Tibial artery (tissue), 4 donors: Measurements from ENCODE around the gene IL1RN.
A peak's percentile ranks its signal among the peaks of the same experiment; 100 is the strongest.

ENCODE experiments used
- DNase-seq, 2 donors: peaks; one replicate each; pipeline ENCODE4 v3.0.0-alpha.2; 2019
- H3K27ac ChIP-seq, 2 donors: fragments of 200-600 bp; sonication (generic) in 1 of 2; 1 replicate in 1 of 2; 2 replicates in 1 of 2; pipeline ENCODE4 v1.5.1; 2018 to 2019; ENCODE audit warnings: mild to moderate bottlenecking in 1 of 2
- H3K27me3 ChIP-seq, 2 donors: fragments of 200-600 bp; sonication (generic) in 1 of 2; one replicate each; pipeline versions ENCODE4 v1.5.1 to v1.6.0; 2016 to 2019
- H3K36me3 ChIP-seq, 3 donors: fragments of 200-600 bp; sonication (generic) in 2 of 3; one replicate each; pipeline ENCODE4 v1.5.1; 2016 to 2019; ENCODE audit warnings: mild to moderate bottlenecking in 2 of 3
- H3K4me1 ChIP-seq, 4 donors: fragments of 200-600 bp; sonication (generic) in 2 of 4; 1 replicate in 3 of 4; 2 replicates in 1 of 4; pipeline ENCODE4 v1.5.1; 2016 to 2019
- H3K4me3 ChIP-seq, 2 donors: fragments of 200-600 bp; sonication (generic) in 1 of 2; 1 replicate in 1 of 2; 2 replicates in 1 of 2; pipeline ENCODE4 v1.5.1; 2018 to 2019; ENCODE audit warnings: mild to moderate bottlenecking in 2 of 2
- H3K9me3 ChIP-seq, 3 donors: fragments of 200-600 bp; sonication (generic) in 1 of 3; one replicate each; pipeline ENCODE4 v1.5.1; 2016 to 2019
- intact Hi-C: fragments of 100-400 bp; cut with DNase I; formaldehyde crosslinking; loops from one replicate; pipeline ENCODE4 v1.15.0; 2023; ENCODE audit warnings: low total_unique reads
- TF ChIP-seq, protein P1 (sequence below), 2 experiments: fragments of 200-600 bp in 1 of 2; fragments of 450-650 bp in 1 of 2; IDR thresholded peaks; one replicate each; pipeline ENCODE4 v1.5.1; 2017 to 2019; ENCODE audit warnings: antibody characterized with exemption in 2 of 2, mild to moderate bottlenecking in 1 of 2, moderate library complexity in 1 of 2

The IL1RN gene

DNA sequence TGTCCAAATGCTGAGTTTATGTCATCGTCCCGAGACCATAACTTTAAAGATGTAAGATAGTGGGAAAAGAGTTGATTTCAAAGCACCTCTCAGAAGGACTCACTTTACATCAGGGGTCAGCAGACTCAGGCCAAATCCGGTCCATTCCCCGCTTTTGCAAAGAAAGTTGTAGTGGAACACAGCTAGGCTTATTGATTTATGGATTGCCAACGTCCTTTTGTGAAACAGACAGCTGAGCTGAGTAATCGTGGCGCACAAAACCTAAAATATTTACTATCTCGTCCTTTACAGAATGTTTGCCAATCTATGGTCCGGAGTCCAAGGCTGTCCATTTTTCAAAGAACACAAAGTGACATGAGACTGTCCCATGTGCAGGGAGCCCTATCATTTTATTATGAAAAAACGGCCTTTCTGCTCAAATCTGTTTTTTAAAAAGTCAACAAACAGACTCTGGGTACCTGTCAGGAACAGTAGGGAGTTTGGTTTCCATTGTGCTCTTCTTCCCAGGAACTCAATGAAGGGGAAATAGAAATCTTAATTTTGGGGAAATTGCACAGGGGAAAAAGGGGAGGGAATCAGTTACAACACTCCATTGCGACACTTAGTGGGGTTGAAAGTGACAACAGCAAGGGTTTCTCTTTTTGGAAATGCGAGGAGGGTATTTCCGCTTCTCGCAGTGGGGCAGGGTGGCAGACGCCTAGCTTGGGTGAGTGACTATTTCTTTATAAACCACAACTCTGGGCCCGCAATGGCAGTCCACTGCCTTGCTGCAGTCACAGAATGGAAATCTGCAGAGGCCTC, at the start of gene IL1RN:
IL1RN (plus strand) TSS at position 754 of the 801 bp plus-strand sequence; CDS start at position 781, 27 bp downstream.
- Histone ChIP-seq H3K36me3 (no peaks in the 10 kb centered on the region), H3K27ac (no peak within 1 kb of the TSS), H3K4me3 (no peak within 1 kb of the TSS), H3K27me3 (no peaks in the 10 kb centered on the region), H3K9me3 (no peaks in the 10 kb centered on the region), H3K4me1 (no peaks in the 10 kb centered on the region)
- TF ChIP-seq, protein P1, sequence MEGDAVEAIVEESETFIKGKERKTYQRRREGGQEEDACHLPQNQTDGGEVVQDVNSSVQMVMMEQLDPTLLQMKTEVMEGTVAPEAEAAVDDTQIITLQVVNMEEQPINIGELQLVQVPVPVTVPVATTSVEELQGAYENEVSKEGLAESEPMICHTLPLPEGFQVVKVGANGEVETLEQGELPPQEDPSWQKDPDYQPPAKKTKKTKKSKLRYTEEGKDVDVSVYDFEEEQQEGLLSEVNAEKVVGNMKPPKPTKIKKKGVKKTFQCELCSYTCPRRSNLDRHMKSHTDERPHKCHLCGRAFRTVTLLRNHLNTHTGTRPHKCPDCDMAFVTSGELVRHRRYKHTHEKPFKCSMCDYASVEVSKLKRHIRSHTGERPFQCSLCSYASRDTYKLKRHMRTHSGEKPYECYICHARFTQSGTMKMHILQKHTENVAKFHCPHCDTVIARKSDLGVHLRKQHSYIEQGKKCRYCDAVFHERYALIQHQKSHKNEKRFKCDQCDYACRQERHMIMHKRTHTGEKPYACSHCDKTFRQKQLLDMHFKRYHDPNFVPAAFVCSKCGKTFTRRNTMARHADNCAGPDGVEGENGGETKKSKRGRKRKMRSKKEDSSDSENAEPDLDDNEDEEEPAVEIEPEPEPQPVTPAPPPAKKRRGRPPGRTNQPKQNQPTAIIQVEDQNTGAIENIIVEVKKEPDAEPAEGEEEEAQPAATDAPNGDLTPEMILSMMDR (IDR thresholded peaks at IDR 0.05) = no peak
- peak in 1 of 2 donors; percentile 45 for DNase-seq
- intact Hi-C loops = no loop called here

DNA sequence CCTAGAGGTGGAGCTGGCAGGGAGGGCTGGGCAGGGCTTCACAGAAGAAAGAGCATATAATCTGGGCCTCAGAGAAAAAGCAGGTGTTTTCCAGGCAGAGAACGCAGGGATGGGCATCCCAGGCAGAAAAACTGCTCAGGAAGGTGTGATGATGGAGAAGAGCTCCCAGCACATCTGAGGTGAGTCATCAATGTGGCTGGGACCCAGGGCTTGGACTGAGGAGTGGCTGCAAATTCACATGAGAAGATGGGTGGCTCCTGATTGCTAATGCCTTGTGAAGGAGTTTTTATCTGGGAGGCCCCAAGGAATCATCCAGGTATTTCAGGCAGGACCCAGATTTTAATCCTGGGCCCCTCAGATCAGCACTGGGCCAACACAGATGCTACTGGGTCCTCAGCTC, 49.5 kb upstream of the IL1RN start:
- intact Hi-C loops = no loop called here
- H3K4me3 ChIP-seq = no peak overlapping the region
- no peaks in the 10 kb centered on the region for H3K9me3 ChIP-seq
- no peak overlapping the region for H3K27ac ChIP-seq
- no peak for DNase-seq
- no peaks in the 10 kb centered on the region for H3K36me3 ChIP-seq
- peaks cover 0 to 16% of the 10 kb centered on the region in 2 donors for H3K27me3 ChIP-seq
- TF ChIP-seq, protein P1 (IDR thresholded peaks at IDR 0.05) = no peak
- H3K4me1 ChIP-seq = no peaks in the 10 kb centered on the region

- intact Hi-C loops = no loop called here
- H3K36me3 ChIP-seq = no peaks in the 10 kb centered on the region
- H3K27ac ChIP-seq = no peak overlapping the region
- H3K4me1 ChIP-seq = no peaks in the 10 kb centered on the region
- H3K27me3 ChIP-seq = peaks cover 0 to 16% of the 10 kb centered on the region in 2 donors
- H3K4me3 ChIP-seq = no peak overlapping the region
- TF ChIP-seq, protein P1 (IDR thresholded peaks at IDR 0.05) = no peak
- no peaks in the 10 kb centered on the region for H3K9me3 ChIP-seq
- no peak for DNase-seq
Measured at GRCh38 chr2:113078350-113078839, 49.0 kb upstream of the IL1RN start.

- H3K27ac ChIP-seq = no peak overlapping the region
- intact Hi-C loops = no loop called here
- H3K9me3 ChIP-seq = no peaks in the 10 kb centered on the region
- no peaks in the 10 kb centered on the region for H3K36me3 ChIP-seq
- peaks cover 0 to 16% of the 10 kb centered on the region in 2 donors for H3K27me3 ChIP-seq
- no peak overlapping the region for H3K4me3 ChIP-seq
- H3K4me1 ChIP-seq = no peaks in the 10 kb centered on the region
- TF ChIP-seq, protein P1 (IDR thresholded peaks at IDR 0.05) = no peak
- no peak for DNase-seq
Measured at GRCh38 chr2:113079131-113079530, 48.3 kb upstream of the IL1RN start.

DNA sequence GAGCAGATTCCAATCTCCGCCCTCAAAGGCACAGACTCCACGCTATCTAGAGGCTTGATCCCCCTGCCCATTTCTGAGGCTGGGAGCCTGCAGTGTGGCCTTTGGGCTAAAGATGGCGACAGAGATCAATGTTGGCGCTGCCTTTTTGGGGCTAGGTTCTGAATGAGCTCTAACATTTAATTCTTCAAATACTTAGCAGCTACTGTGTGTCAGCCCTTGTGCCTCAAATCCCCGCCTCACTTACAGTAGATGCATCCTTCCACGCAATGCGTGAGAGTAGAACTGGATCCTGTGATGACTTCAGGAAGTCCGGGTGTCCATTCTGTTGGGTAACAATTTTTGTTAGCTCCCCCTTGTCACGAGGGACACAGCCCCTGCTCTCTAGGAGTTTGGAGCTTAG, 47.3 kb upstream of the IL1RN start:
- intact Hi-C loops = no loop called here
- no peak overlapping the region for H3K4me3 ChIP-seq
- peaks cover 0 to 10% of the 10 kb centered on the region in 2 donors for H3K27me3 ChIP-seq
- H3K27ac ChIP-seq = no peak overlapping the region
- H3K36me3 ChIP-seq = no peaks in the 10 kb centered on the region
- no peak for DNase-seq
- no peaks in the 10 kb centered on the region for H3K4me1 ChIP-seq
- TF ChIP-seq, protein P1 (IDR thresholded peaks at IDR 0.05) = no peak
- H3K9me3 ChIP-seq = no peaks in the 10 kb centered on the region
